GM23338 (cell line): ENCODE results near the gene CHD5. TPM values are rescaled to one million over a fixed set of nuclear protein-coding genes. Genes with fewer than 3 reads are reported as not detected.

Experiments
- ATAC-seq: fragments of 200-7000 bp; cut with Tn5 transposase; 3 replicates; pipeline ENCODE4 v1.9.1; 2020
- DNase-seq: peaks from one replicate; pipeline ENCODE4 v3.0.0-alpha.2; 2015; ENCODE audit warnings: low spot score
- H2AFZ ChIP-seq: fragments of 200-600 bp; sonication (generic); 2 replicates; pipeline ENCODE4 v1.8.0; 2016; ENCODE audit warnings: antibody characterized with exemption, mild to moderate bottlenecking, moderate library complexity
- H3F3A ChIP-seq: fragments of 200-600 bp; sonication (generic); replicated peaks from 2 replicates; pipeline ENCODE4 v1.8.0; 2017; ENCODE audit warnings: antibody characterized with exemption, mixed run types, low read depth
- H3K27ac ChIP-seq: fragments of 200-600 bp; sonication (generic); 2 replicates; pipeline ENCODE4 v1.6.1; 2016; ENCODE audit warnings: low read depth
- H3K27me3 ChIP-seq: fragments of 200-600 bp; sonication (generic); 2 replicates; pipeline ENCODE4 v1.8.0; 2016; ENCODE audit warnings: mild to moderate bottlenecking, mixed run types, moderate library complexity; ENCODE audit not compliant: insufficient read depth
- H3K36me3 ChIP-seq: fragments of 200-600 bp; sonication (generic); 2 replicates; pipeline ENCODE4 v1.8.0; 2016; ENCODE audit warnings: mild to moderate bottlenecking; ENCODE audit not compliant: insufficient read depth
- H3K4me1 ChIP-seq: fragments of 200-600 bp; sonication (generic); 2 replicates; pipeline ENCODE4 v1.8.0; 2016; ENCODE audit warnings: mild to moderate bottlenecking, moderate library complexity; ENCODE audit not compliant: insufficient read depth
- H3K4me2 ChIP-seq: fragments of 200-600 bp; sonication (generic); 2 replicates; pipeline ENCODE4 v1.7.1; 2017; ENCODE audit warnings: mixed run types
- H3K4me3 ChIP-seq: fragments of 200-600 bp; sonication (generic); 2 replicates; pipeline ENCODE4 v1.6.1; 2016; ENCODE audit warnings: mixed run types
- H3K79me2 ChIP-seq: fragments of 200-600 bp; sonication (generic); replicated peaks from 2 replicates; pipeline ENCODE4 v1.8.0; 2017; ENCODE audit warnings: mild to moderate bottlenecking; ENCODE audit not compliant: insufficient read depth
- H3K9me2 ChIP-seq: fragments of 200-600 bp; sonication (generic); 2 replicates; pipeline ENCODE4 v1.8.0; 2017; ENCODE audit not compliant: insufficient read depth
- H4K20me1 ChIP-seq: fragments of 200-600 bp; sonication (generic); replicated peaks from 2 replicates; pipeline ENCODE4 v1.8.0; 2017; ENCODE audit warnings: mild to moderate bottlenecking; ENCODE audit not compliant: insufficient read depth
- H3K27ac Mint-ChIP-seq: 2 replicates; pipeline ENCODE4 v1.8.0; 2020; ENCODE audit warnings: inconsistent platforms, mild to moderate bottlenecking, moderate library complexity, mixed read lengths
- H3K27me3 Mint-ChIP-seq: 3 replicates; pipeline ENCODE4 v1.8.0; 2022; ENCODE audit warnings: low read depth, mild to moderate bottlenecking, moderate library complexity, mixed read lengths, inconsistent platforms; ENCODE audit not compliant: insufficient read depth, poor library complexity
- H3K36me3 Mint-ChIP-seq: 3 replicates; pipeline ENCODE4 v1.8.0; 2021; ENCODE audit warnings: low read depth, mild to moderate bottlenecking, inconsistent platforms, moderate library complexity, mixed read lengths
- H3K4me1 Mint-ChIP-seq: 3 replicates; pipeline ENCODE4 v1.8.0; 2020; ENCODE audit warnings: mild to moderate bottlenecking, inconsistent platforms, mixed read lengths
- H3K4me3 Mint-ChIP-seq: 3 replicates; pipeline ENCODE4 v1.8.0; 2021; ENCODE audit warnings: moderate library complexity, mild to moderate bottlenecking, inconsistent platforms, mixed read lengths
- H3K9me3 Mint-ChIP-seq: 3 replicates; pipeline ENCODE4 v1.8.0; 2020; ENCODE audit warnings: moderate library complexity, mild to moderate bottlenecking, inconsistent platforms, mixed read lengths
- ETS1 ChIP-seq: IDR thresholded peaks from 2 replicates; pipeline ENCODE4 v1.6.1; 2016; ENCODE audit warnings: antibody characterized with exemption
- POLR2AphosphoS5 ChIP-seq: IDR thresholded peaks from 2 replicates; pipeline ENCODE4 v1.6.1; 2016; ENCODE audit warnings: antibody characterized with exemption, low read depth
- polyA plus RNA-seq: library from polyadenylated mRNA; unstranded; fragments of >200 nt; fragmentation: Nextera tagmentation; extraction: Ambion mirVana; gene quantifications from 2 replicates; pipeline ENCODE4 v1.2.1, GENCODE V29; 2016
- total RNA-seq: library from RNA; depleted of rRNA; stranded (reverse); fragments of >200 nt; shearing (Covaris generic); gene quantifications from 2 replicates; pipeline ENCODE4 v1.2.3, GENCODE V29; 2014
- TF ChIP-seq, protein P1 (sequence below), 2 experiments: fragments of 200-600 bp in 1 of 2; sonication (generic) in 1 of 2; conservative IDR thresholded peaks; 2 replicates each; pipeline versions ENCODE4 v1.5.1 to v1.6.1; 2016 to 2017; ENCODE audit warnings: antibody characterized with exemption in 2 of 2, low read depth in 2 of 2, mild to moderate bottlenecking in 2 of 2, moderate library complexity in 1 of 2
- TF ChIP-seq, protein P2 (sequence below): IDR thresholded peaks from one replicate; pipeline ENCODE4 v1.6.1; 2018; ENCODE audit warnings: antibody characterized with exemption; ENCODE audit not compliant: unreplicated experiment

Gene CHD5
- total and polyA plus RNA-seq, 2 experiments from 2014 or later = 0.32 to 1.0 TPM

DNA sequence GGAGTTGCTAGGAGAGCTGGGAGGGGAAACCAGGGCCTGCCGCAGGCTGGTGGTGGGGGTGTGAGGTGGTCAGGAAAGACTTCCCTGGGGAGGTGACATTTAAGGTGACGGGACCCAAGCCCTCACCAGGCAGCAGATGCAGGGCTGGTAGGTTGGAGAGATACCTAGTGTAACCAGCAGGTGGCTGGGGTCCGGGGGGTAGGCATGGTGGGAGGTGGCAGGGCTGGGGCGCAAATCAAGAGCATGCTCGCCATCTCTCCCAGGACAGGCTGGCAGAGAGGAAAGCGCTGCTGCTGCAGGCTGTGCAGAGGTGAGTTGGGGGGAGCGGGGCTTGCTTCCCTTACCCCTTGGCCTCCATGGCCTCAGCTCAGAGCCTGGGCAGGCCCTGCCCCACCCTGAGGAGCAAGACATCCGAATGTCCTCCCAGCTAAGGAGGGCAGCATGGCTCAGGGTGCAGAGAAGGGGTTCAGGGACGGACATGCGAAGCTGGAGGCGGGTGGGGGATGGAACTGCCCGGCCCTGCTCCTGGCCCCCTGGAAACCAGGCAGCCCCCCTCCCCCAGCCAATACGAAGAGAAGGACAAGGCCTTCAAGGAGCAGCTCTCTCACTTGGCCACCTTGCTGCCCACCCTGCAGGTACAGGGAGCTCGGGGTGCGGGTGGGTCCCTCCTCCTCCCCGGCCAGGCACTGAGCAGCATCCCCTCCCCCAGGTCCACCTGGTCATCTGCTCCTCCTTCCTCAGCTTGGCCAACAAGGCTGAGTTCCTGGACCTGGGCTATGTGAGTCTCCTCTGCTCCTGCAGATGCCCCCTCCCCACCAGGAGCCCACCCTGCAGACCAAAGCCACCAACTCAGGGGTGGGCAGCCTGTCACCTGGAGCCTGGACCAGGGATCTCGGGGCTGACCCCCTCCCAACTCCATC, 29.8 kb upstream of the CHD5 start:
- H3K79me2 ChIP-seq = no peaks in the 10 kb centered on the region
- peak; percentile 70 for DNase-seq
- 0 out of 2 replicates have a peak, but pooled peaks cover 8% of the 10 kb centered on the region for H3F3A ChIP-seq
- peak overlapping the region; percentile 55 for H3K4me3 ChIP-seq
- H3K36me3 ChIP-seq = no peaks in the 10 kb centered on the region
- Mint-ChIP-seq H3K27ac (no peak overlapping the region), H3K4me3 (peak overlapping the region; percentile 66), H3K36me3 (no peaks in the 10 kb centered on the region), H3K9me3 (no peaks in the 10 kb centered on the region; the same call in 2 of the 3 replicates), H3K27me3 (peaks cover 40% of the 10 kb centered on the region), H3K4me1 (peaks cover 22% of the 10 kb centered on the region)
- no peaks in the 10 kb centered on the region for H4K20me1 ChIP-seq
- H2AFZ ChIP-seq = peak overlapping the region; percentile 78
- H3K4me1 ChIP-seq = peaks cover 27% of the 10 kb centered on the region
- H3K4me2 ChIP-seq = peak overlapping the region; percentile 85
- peaks cover 48% of the 10 kb centered on the region for H3K27me3 ChIP-seq
- no peaks in the 10 kb centered on the region for H3K9me2 ChIP-seq
- TF ChIP-seq POLR2AphosphoS5 = 0 out of 2 replicates have a peak, but pooled peaks have one; percentile 5
- TF ChIP-seq, protein P1, sequence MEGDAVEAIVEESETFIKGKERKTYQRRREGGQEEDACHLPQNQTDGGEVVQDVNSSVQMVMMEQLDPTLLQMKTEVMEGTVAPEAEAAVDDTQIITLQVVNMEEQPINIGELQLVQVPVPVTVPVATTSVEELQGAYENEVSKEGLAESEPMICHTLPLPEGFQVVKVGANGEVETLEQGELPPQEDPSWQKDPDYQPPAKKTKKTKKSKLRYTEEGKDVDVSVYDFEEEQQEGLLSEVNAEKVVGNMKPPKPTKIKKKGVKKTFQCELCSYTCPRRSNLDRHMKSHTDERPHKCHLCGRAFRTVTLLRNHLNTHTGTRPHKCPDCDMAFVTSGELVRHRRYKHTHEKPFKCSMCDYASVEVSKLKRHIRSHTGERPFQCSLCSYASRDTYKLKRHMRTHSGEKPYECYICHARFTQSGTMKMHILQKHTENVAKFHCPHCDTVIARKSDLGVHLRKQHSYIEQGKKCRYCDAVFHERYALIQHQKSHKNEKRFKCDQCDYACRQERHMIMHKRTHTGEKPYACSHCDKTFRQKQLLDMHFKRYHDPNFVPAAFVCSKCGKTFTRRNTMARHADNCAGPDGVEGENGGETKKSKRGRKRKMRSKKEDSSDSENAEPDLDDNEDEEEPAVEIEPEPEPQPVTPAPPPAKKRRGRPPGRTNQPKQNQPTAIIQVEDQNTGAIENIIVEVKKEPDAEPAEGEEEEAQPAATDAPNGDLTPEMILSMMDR (conservative IDR thresholded peaks at IDR 0.05; ENCODE audit: low read depth in 2 of 2) = peak; percentile 44 to 49
- TF ChIP-seq ETS1 = no peak
- TF ChIP-seq, protein P2, sequence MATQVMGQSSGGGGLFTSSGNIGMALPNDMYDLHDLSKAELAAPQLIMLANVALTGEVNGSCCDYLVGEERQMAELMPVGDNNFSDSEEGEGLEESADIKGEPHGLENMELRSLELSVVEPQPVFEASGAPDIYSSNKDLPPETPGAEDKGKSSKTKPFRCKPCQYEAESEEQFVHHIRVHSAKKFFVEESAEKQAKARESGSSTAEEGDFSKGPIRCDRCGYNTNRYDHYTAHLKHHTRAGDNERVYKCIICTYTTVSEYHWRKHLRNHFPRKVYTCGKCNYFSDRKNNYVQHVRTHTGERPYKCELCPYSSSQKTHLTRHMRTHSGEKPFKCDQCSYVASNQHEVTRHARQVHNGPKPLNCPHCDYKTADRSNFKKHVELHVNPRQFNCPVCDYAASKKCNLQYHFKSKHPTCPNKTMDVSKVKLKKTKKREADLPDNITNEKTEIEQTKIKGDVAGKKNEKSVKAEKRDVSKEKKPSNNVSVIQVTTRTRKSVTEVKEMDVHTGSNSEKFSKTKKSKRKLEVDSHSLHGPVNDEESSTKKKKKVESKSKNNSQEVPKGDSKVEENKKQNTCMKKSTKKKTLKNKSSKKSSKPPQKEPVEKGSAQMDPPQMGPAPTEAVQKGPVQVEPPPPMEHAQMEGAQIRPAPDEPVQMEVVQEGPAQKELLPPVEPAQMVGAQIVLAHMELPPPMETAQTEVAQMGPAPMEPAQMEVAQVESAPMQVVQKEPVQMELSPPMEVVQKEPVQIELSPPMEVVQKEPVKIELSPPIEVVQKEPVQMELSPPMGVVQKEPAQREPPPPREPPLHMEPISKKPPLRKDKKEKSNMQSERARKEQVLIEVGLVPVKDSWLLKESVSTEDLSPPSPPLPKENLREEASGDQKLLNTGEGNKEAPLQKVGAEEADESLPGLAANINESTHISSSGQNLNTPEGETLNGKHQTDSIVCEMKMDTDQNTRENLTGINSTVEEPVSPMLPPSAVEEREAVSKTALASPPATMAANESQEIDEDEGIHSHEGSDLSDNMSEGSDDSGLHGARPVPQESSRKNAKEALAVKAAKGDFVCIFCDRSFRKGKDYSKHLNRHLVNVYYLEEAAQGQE = no peak
- peak; percentile 4 for ATAC-seq
- no peak overlapping the region for H3K27ac ChIP-seq
